Adrenal gland (tissue), 12 donors: ENCODE results near the gene RAD51. TPM values are rescaled to one million over a fixed set of nuclear protein-coding genes. Genes with fewer than 3 reads are reported as not detected.

Experiments
- DNase-seq, 7 donors: peaks; one replicate each; pipeline ENCODE4 v3.0.0-alpha.2; 2019 to 2020
- H3K27ac ChIP-seq, 5 donors: fragments of 200-600 bp; sonication (generic) in 4 of 5; 1 replicate in 3 of 5; 2 replicates in 2 of 5; pipeline versions ENCODE4 v1.5.1 to v1.8.0; 2016 to 2020; ENCODE audit warnings: mild to moderate bottlenecking in 1 of 5
- H3K27me3 ChIP-seq: fragments of 200-600 bp; 2 replicates; pipeline ENCODE4 v1.8.0; 2021
- H3K36me3 ChIP-seq, 2 donors: fragments of 200-600 bp; replicated peaks in 1 of 2; 1 replicate in 1 of 2; 2 replicates in 1 of 2; pipeline versions ENCODE4 v1.5.1 to v1.8.0; 2018 to 2022
- H3K4me1 ChIP-seq, 2 donors: fragments of 200-600 bp; replicated peaks in 1 of 2; 1 replicate in 1 of 2; 2 replicates in 1 of 2; pipeline versions ENCODE4 v1.5.1 to v1.8.0; 2018 to 2021
- H3K4me3 ChIP-seq, 4 donors: fragments of 200-600 bp; sonication (generic) in 3 of 4; one replicate each; pipeline ENCODE4 v1.5.1; 2016 to 2018
- H3K9me3 ChIP-seq, 3 donors: fragments of 200-600 bp; sonication (generic) in 1 of 3; replicated peaks in 1 of 3; 1 replicate in 2 of 3; 2 replicates in 1 of 3; pipeline versions ENCODE4 v1.5.1 to v1.8.0; 2016 to 2021
- CTCF ChIP-seq, 6 experiments: fragments of 450-650 bp in 4 of 6; fragments of 200-600 bp in 2 of 6; sonication (generic) in 1 of 6; IDR thresholded peaks; 1 replicate in 5 of 6; 2 replicates in 1 of 6; pipeline versions ENCODE4 v1.5.1 to v1.8.0; 2016 to 2021; ENCODE audit warnings: antibody characterized with exemption in 6 of 6, mild to moderate bottlenecking in 2 of 6, moderate library complexity in 1 of 6
- POLR2A ChIP-seq, 2 donors: fragments of 450-650 bp; IDR thresholded peaks; one replicate each; pipeline ENCODE4 v1.6.1; 2017; ENCODE audit warnings: antibody characterized with exemption in 2 of 2, mild to moderate bottlenecking in 2 of 2, moderate library complexity in 1 of 2
- WGBS, 4 donors: extraction: QIAGEN DNeasy Blood & Tissue Kit in 2 of 4; methylation state at CpG; one replicate each; pipeline versions ENCODE4 v1.1.5 to v1.1.7; 2013 to 2017; 5-methylcytosine and 5-hydroxymethylcytosine counted together
- intact Hi-C, 2 donors: fragments of 100-400 bp; cut with DNase I; formaldehyde crosslinking; loops; one replicate each; pipeline versions ENCODE4 v1.14.1 to v1.15.0; 2022 to 2023
- polyA plus RNA-seq, 3 donors: library from polyadenylated mRNA; stranded (reverse); fragments of 200-250 nt in 2 of 3; fragments of 350-450 nt in 1 of 3; fragmentation: Illumina TruSeq in 1 of 3; extraction: RNeasy Lipid Tissue Mini Kit (QIAGEN cat#74804) in 1 of 3; gene quantifications; one replicate each; pipeline ENCODE4 v1.2.3, GENCODE V29; 2013 to 2014
- total RNA-seq, 9 donors: library from RNA; depleted of rRNA in 4 of 9; stranded (reverse); fragments of >200 nt in 4 of 9; fragments of 120-200 nt in 1 of 9; fragmentation: NEBNext Ultra II Directional in 1 of 9; extraction: Animal tissue kit (Norgen Biotek cat#: 25700) in 1 of 9; gene quantifications; one replicate each; pipeline versions ENCODE4 v1.1.0 to v1.2.4, GENCODE V29; 2013 to 2023
- donor health status: healthy with polysubstance abuse.
- donor health status: Bipolar disorder and iron deficiency.
- donor health status: DM: yes; HTN: yes; CAD: no.
- donor health status: DM: no; HTN: no; CAD: no.
- donor health status: DM: no; HTN: no; CAD: no.
- donor health status: DM: yes; HTN: yes; CAD: no.

The RAD51 gene
- total and polyA plus RNA-seq, 12 donors = 0.47 to 5.2 (median 0.82) TPM; not detected in 3

GRCh38 chr15:40731034-40731433 lies 36.1 kb downstream of the RAD51 start:
- Histone ChIP-seq H3K36me3 (peaks cover 0 to 9% of the 10 kb centered on the region in 2 donors), H3K27ac (no peak overlapping the region), H3K4me1 (no peaks in the 10 kb centered on the region), H3K9me3 (no peaks in the 10 kb centered on the region), H3K27me3 (no peaks in the 10 kb centered on the region), H3K4me3 (no peak overlapping the region)
- TF ChIP-seq POLR2A (IDR thresholded peaks at IDR 0.05) = no peak
- TF ChIP-seq CTCF (IDR thresholded peaks at IDR 0.05) = no peak
- WGBS, 4 donors = 77 to 89% (median 84%) methylated on average over 3 of the region's 3 CpGs
- intact Hi-C loops = no loop called here
- DNase-seq = no peak

DNA sequence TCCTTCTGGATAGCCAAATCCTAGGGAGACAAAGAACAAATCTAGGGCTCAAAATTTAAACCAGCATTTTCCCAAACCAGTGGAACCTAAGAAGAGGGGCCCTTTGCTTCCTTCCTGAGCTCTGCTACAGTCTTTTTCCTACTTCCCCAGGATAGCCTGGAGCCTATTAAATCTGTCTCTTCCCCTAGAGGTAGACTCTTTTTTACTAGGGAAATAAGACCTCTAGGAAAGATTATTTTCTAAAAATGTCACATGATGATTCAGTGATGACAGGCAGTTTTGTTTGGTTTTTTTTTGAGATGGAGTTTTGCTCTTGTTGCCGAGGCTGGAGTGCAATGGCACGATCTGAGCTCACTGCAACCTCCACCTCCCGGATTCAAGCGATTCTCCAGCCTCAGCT lies 41.6 kb downstream of the RAD51 start:
- no peak for TF ChIP-seq POLR2A (IDR thresholded peaks at IDR 0.05)
- TF ChIP-seq CTCF (IDR thresholded peaks at IDR 0.05) = no peak
- peaks cover 0 to 62% of the 10 kb centered on the region in 2 donors for H3K36me3 ChIP-seq
- intact Hi-C loops = no loop called here

DNA sequence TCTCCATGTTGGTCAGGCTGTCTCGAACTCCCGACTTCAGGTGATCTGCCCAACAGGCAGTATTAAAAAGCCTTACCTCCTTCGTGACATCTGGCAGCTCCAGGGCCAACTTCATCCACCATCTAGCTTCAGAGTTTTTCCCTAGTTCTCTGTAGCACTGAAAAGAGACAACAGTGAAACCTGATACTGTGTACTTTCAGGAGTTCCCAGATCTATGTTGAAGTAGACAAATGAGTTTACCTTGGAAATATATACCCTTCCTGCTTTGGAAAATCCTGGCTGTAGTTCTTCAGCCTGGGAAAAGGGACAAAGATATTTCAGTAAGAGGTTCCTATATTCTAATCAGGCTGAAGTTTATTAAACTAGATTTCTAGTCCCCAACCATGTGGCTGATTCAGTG lies 42.1 kb downstream of the RAD51 start:
- Histone ChIP-seq H3K9me3 (no peaks in the 10 kb centered on the region), H3K27ac (no peak overlapping the region), H3K36me3 (peaks cover 0 to 66% of the 10 kb centered on the region in 2 donors), H3K27me3 (no peaks in the 10 kb centered on the region), H3K4me3 (no peak overlapping the region), H3K4me1 (no peaks in the 10 kb centered on the region)
- intact Hi-C loops = no loop called here
- TF ChIP-seq POLR2A (IDR thresholded peaks at IDR 0.05) = no peak
- TF ChIP-seq CTCF (IDR thresholded peaks at IDR 0.05) = no peak
- DNase-seq = peak in 1 of 7 donors; percentile 21
- 84 to 94% (median 88%) methylated on average over 3 of the region's 3 CpGs for WGBS, 4 donors

More for the DNA sequence above, 41.6 kb downstream of the RAD51 start:
- no peak overlapping the region for H3K27ac ChIP-seq
- no peaks in the 10 kb centered on the region for H3K27me3 ChIP-seq
- no peaks in the 10 kb centered on the region for H3K4me1 ChIP-seq
- 83 to 91% (median 91%) methylated on average over 3 to 4 of the region's 4 CpGs for WGBS, 4 donors
- no peaks in the 10 kb centered on the region for H3K9me3 ChIP-seq
- no peak overlapping the region for H3K4me3 ChIP-seq
- DNase-seq = no peak

DNA sequence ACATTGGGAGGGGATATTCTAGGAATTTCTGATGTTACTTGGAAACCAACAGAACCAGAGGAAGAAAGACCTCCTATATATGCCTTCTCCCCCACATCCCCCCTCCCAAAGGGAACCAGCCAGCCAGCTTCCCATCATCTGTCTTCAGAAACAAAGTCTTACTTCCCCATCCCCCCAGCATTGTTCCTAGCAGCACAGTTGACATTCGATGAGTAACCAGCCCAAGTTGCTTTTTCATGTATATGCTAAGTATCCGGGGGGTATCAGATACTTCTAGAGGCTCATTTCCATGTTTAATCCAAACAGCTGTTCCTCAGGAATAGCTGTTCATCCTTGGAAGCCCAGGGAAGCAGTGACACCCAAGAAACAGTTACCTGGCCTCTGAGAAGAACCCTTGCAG lies 44.1 kb downstream of the RAD51 start:
- H3K27me3 ChIP-seq = no peaks in the 10 kb centered on the region
- H3K9me3 ChIP-seq = no peaks in the 10 kb centered on the region

More for the DNA sequence above, 44.1 kb downstream of the RAD51 start:
- WGBS, 4 donors = 60 to 73% (median 67%) methylated on average over 2 of the region's 2 CpGs
- DNase-seq = no peak
- no peak overlapping the region for H3K4me3 ChIP-seq
- peaks cover 0 to 86% of the 10 kb centered on the region in 2 donors for H3K36me3 ChIP-seq
- no peak overlapping the region for H3K27ac ChIP-seq
- H3K4me1 ChIP-seq = no peaks in the 10 kb centered on the region
- TF ChIP-seq POLR2A (IDR thresholded peaks at IDR 0.05) (no peak), CTCF (IDR thresholded peaks at IDR 0.05) (no peak)
- intact Hi-C loops = no loop called here
